HK-2 (cell line): Measurements from ENCODE around the gene ISLR.
A peak's percentile ranks its signal among the peaks of the same experiment; 100 is the strongest.

Experiments
- DNase-seq: peaks from one replicate; pipeline ENCODE4 v3.0.0-alpha.2; 2018; ENCODE audit not compliant: unreplicated experiment

Gene ISLR

GRCh38 chr15:74194572-74195559 lies 21.4 kb downstream of the ISLR start:
- DNase-seq, result no peak

- peak; percentile 80 for DNase-seq
These were observed 22.7 kb downstream of the ISLR start for GRCh38 chr15:74196175-74196574.

GRCh38 chr15:74197176-74197965 lies 23.9 kb downstream of the ISLR start:
- no peak for DNase-seq

GRCh38 chr15:74199297-74199652 lies 25.8 kb downstream of the ISLR start:
- DNase-seq, result no peak

- no peak for DNase-seq
These were observed 26.9 kb downstream of the ISLR start for GRCh38 chr15:74200412-74200815.

- no peak for DNase-seq
These were observed 27.4 kb downstream of the ISLR start for GRCh38 chr15:74200871-74201419.

GRCh38 chr15:74201710-74202420 lies 28.4 kb downstream of the ISLR start:
- no peak for DNase-seq

- DNase-seq, result no peak
These were observed 29.2 kb downstream of the ISLR start, which contains the start of gene STRA6 for GRCh38 chr15:74202452-74203401. Gene STRA6 (minus strand): TSS chr15:74202787. CDS start chr15:74202267, 520 bp downstream.

GRCh38 chr15:74203914-74204431 lies 30.5 kb downstream of the ISLR start:
- no peak for DNase-seq

GRCh38 chr15:74205582-74205947 lies 32.1 kb downstream of the ISLR start:
- DNase-seq, result no peak

- peak; percentile 46 for DNase-seq
These were observed 33.3 kb downstream of the ISLR start for GRCh38 chr15:74206801-74207281.

- DNase-seq, result no peak
These were observed 34.3 kb downstream of the ISLR start for GRCh38 chr15:74207652-74208440.

- DNase-seq, result no peak
These were observed 35.0 kb downstream of the ISLR start for GRCh38 chr15:74208496-74208895.

GRCh38 chr15:74208901-74209559 lies 35.5 kb downstream of the ISLR start:
- peak; percentile 53 for DNase-seq

- DNase-seq, result no peak
These were observed 36.0 kb downstream of the ISLR start for GRCh38 chr15:74209560-74209958.

- DNase-seq, result no peak
These were observed 36.6 kb downstream of the ISLR start for GRCh38 chr15:74209997-74210671.

GRCh38 chr15:74210729-74211128 lies 37.2 kb downstream of the ISLR start:
- no peak for DNase-seq

- no peak for DNase-seq
These were observed 38.1 kb downstream of the ISLR start for GRCh38 chr15:74211656-74212055.
